ENCODE measurements around the gene KLHDC10. TPM values are rescaled to one million over a fixed set of nuclear protein-coding genes. Genes with fewer than 3 reads are reported as not detected.

The KLHDC10 gene
- total RNA-seq, 1 experiment from 2014 or later: 14.4 TPM

DNA sequence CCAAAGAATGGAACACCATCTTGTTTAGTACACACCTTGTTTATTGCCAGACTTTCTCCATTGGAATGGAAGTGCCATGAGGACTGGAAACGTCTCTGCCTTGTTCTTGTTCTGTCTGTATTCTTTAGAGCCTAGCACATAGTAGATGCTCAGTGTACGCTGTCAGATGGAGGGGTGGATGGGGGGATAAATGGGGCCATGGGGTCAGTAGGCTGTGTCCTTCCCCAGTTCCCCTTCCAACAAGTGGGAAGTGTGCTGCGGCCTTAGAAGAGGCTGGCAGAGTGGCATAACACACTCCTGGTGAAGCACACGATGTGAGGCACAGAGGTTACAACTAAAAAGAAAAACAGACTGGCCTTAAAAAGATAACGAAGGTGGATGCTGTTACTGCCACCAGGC lies 73.0 kb downstream of the KLHDC10 start:
- H3K27me3 Mint-ChIP-seq (ENCODE audit: low read depth): peaks cover 9% of the 10 kb centered on the region
- no peak for DNase-seq (ENCODE audit: low spot score)
- no peaks in the 10 kb centered on the region for H3K9me3 Mint-ChIP-seq
- H3K36me3 Mint-ChIP-seq: no peaks in the 10 kb centered on the region; the same call in 1 of the 2 replicates
- TF ChIP-seq ZSCAN18 (CRISPR knock-in tag; IDR thresholded peaks at IDR 0.05) (no peak), GRHL2 (CRISPR knock-in tag; IDR thresholded peaks at IDR 0.05; ENCODE audit: insufficient replicate concordance, severe bottlenecking) (no peak), TEAD4 (CRISPR knock-in tag; IDR thresholded peaks at IDR 0.05) (no peak), ZNF512 (CRISPR knock-in tag; IDR thresholded peaks at IDR 0.05; ENCODE audit: borderline replicate concordance) (no peak), ZNF532 (CRISPR knock-in tag; IDR thresholded peaks at IDR 0.05; ENCODE audit: borderline replicate concordance) (no peak), ZNF317 (CRISPR knock-in tag; IDR thresholded peaks at IDR 0.05; ENCODE audit: borderline replicate concordance, low read depth) (no peak), TP53 (CRISPR knock-in tag; IDR thresholded peaks at IDR 0.05) (no peak)
- TF ChIP-seq, protein P1, sequence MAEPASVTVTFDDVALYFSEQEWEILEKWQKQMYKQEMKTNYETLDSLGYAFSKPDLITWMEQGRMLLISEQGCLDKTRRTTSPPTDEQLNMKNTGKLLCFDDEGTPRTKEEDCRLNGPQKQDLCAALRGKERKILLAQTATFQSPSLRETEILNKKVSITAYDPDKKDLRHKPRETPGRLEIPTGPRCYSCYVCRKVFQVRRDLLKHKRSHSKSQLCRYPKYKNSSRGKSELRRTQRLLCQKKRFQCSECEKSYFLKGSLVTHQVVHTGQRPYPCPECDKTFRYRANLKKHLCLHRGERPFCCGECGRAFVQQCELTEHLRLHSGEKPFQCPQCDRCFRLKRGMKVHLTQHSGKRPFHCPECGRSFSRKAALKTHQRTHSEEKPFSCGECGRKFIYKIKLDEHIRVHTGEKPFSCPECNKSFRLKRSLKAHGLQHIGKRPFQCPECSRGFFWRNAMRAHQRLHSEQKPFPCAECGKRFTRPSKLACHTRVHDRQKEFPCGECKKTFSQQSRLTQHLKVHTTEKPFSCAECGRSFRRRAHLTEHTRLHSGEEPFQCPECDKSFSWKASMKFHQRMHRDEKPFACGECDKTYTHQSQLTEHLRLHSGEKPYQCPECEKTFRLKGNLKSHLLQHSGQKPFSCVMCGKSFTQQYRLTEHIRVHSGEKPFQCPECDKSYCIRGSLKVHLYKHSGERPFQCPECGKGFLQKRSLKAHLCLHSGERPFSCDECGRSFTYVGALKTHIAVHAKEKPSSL (CRISPR knock-in tag; conservative IDR thresholded peaks at IDR 0.05): no peak
- TF ChIP-seq, protein P2, sequence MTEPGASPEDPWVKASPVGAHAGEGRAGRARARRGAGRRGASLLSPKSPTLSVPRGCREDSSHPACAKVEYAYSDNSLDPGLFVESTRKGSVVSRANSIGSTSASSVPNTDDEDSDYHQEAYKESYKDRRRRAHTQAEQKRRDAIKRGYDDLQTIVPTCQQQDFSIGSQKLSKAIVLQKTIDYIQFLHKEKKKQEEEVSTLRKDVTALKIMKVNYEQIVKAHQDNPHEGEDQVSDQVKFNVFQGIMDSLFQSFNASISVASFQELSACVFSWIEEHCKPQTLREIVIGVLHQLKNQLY (CRISPR knock-in tag; IDR thresholded peaks at IDR 0.05): no peak
- TF ChIP-seq, protein P3, sequence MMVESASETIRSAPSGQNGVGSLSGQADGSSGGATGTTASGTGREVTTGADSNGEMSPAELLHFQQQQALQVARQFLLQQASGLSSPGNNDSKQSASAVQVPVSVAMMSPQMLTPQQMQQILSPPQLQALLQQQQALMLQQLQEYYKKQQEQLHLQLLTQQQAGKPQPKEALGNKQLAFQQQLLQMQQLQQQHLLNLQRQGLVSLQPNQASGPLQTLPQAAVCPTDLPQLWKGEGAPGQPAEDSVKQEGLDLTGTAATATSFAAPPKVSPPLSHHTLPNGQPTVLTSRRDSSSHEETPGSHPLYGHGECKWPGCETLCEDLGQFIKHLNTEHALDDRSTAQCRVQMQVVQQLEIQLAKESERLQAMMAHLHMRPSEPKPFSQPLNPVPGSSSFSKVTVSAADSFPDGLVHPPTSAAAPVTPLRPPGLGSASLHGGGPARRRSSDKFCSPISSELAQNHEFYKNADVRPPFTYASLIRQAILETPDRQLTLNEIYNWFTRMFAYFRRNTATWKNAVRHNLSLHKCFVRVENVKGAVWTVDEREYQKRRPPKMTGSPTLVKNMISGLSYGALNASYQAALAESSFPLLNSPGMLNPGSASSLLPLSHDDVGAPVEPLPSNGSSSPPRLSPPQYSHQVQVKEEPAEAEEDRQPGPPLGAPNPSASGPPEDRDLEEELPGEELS (CRISPR knock-in tag; IDR thresholded peaks at IDR 0.05): no peak
- TF ChIP-seq, protein P4, sequence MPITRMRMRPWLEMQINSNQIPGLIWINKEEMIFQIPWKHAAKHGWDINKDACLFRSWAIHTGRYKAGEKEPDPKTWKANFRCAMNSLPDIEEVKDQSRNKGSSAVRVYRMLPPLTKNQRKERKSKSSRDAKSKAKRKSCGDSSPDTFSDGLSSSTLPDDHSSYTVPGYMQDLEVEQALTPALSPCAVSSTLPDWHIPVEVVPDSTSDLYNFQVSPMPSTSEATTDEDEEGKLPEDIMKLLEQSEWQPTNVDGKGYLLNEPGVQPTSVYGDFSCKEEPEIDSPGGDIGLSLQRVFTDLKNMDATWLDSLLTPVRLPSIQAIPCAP (CRISPR knock-in tag; IDR thresholded peaks at IDR 0.05): no peak
- CTCF ChIA-PET: no interaction called here
- no peak overlapping the region for H3K4me3 Mint-ChIP-seq
- POLR2A ChIA-PET: interaction anchor here (1.1 kb wide), 1 partner anchor 73 kb away, joined by 3 read pairs; the partner anchor contains the start of gene KLHDC10
- H3K4me1 Mint-ChIP-seq: peaks cover 23% of the 10 kb centered on the region
- ATAC-seq: no peak
- peak overlapping the region; percentile 32; the same call in 1 of the 2 replicates for H3K27ac Mint-ChIP-seq

All from WTC11 (cell line).